H1 (cell line): ENCODE results near the gene TFAP2E. TPM values are rescaled to one million over a fixed set of nuclear protein-coding genes. Genes with fewer than 3 reads are reported as not detected.
A peak's percentile ranks its signal among the peaks of the same experiment; 100 is the strongest.

Source experiments
- ASH2L ChIP-seq: fragments of 200-600, 300-600 bp; sonication (generic); IDR thresholded peaks from one replicate; pipeline ENCODE4 v1.7.1; 2017; ENCODE audit warnings: low read length
- CBX5 ChIP-seq: fragments of 300-800, 300-1000 bp; sonication (generic); IDR thresholded peaks from 2 replicates; pipeline ENCODE4 v1.7.1; 2016; ENCODE audit warnings: antibody characterized with exemption, low read length, low read depth
- PHF8 ChIP-seq: fragments of 200-600 bp; sonication (generic); conservative IDR thresholded peaks from 2 replicates; pipeline ENCODE4 v1.7.1; 2012; ENCODE audit warnings: low read depth, mild to moderate bottlenecking, inconsistent platforms, low read length, moderate library complexity
- POU5F1 ChIP-seq: IDR thresholded peaks from 2 replicates; pipeline ENCODE4 v1.6.1; 2011; ENCODE audit warnings: low read depth, mild to moderate bottlenecking, low read length, moderate library complexity
- RAD21 ChIP-seq, 2 experiments: IDR thresholded peaks in 1 of 2; conservative IDR thresholded peaks in 1 of 2; 2 replicates each; pipeline ENCODE4 v1.6.1; 2011; ENCODE audit warnings: low read depth in 2 of 2, low read length in 2 of 2, improper control_type of control experiment in 1 of 2, inconsistent platforms in 1 of 2, mild to moderate bottlenecking in 1 of 2, moderate library complexity in 1 of 2
- polyA plus RNA-seq, 7 experiments: library from polyadenylated mRNA; depleted of rRNA in 3 of 7; stranded (reverse) in 5 of 7; unstranded in 2 of 7; fragments of >200 nt in 5 of 7; fragments of 200-250 nt in 2 of 7; gene quantifications; 1 replicate in 5 of 7; 2 replicates in 1 of 7; 4 replicates in 1 of 7; pipeline versions ENCODE4 v1.2.1 to v1.2.3, GENCODE V29; 2011 to 2013; ENCODE audit warnings: missing spikeins in 2 of 7, mixed read lengths in 2 of 7
- total RNA-seq: library from RNA; stranded (reverse); fragmentation: NEBNext Ultra II Directional; extraction: Animal tissue kit (Norgen Biotek cat#: 25700); gene quantifications from 2 replicates; pipeline ENCODE4 v1.2.1, GENCODE V29; 2021
- TF ChIP-seq, protein P1 (sequence below), 3 experiments: IDR thresholded peaks; 1 replicate in 2 of 3; 2 replicates in 1 of 3; pipeline versions ENCODE4 v1.5.1 to v1.6.1; 2011; ENCODE audit warnings: low read length in 3 of 3, mild to moderate bottlenecking in 3 of 3, inconsistent platforms in 2 of 3, low read depth in 1 of 3, moderate library complexity in 1 of 3; ENCODE audit not compliant: insufficient read depth in 1 of 3; ENCODE audit errors: control extremely low read depth in 1 of 3

The TFAP2E gene
- total and polyA plus RNA-seq, 2 of the 8 experiments (the other 6 are each of a cell fraction or from before 2014, with no cell fraction given): 0.24 to 0.50 TPM

DNA sequence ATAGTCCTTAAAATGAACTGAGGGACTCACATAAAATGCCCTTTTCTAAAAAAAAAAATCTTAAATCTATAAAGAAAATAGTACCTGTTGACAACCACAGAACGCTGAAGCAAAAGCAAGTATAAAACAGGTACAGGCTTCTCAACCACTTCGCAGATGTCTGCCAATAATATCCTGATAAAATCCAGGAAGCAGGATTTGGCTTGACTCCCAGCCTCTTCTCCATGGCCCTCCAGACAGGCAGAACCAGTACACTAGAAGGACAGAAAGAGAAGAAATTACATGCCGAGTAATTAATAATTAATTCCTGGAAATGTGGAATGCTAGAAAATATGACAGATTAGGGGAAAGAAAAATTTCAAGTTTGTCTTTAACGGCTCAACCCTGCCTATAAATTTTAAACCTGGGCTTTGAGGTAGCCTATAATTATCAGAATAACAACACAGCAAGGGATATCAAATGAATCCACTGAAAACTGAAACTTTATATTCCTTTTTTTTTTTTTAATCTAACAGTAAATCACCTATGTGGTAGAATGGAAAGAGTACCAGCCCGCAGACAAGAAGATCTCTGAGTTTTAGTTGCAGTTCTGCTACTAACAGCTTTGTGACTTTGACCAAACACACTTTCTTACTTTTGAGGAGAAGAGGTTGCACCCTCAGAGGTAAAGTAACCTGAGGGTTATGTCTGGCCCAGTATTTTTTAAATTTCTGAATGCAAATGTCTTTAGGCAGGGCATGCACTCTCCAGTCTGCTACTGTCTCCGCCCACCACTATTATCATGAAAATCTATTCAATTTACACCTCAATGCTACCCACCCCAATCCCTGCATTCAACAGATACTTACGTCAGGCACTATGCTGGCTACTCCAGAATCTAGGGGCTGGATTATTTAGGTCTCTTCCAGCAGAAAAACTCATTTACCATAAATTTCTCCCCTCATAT, 18.6 kb upstream of the TFAP2E start (continued):
- TF ChIP-seq, protein P1, sequence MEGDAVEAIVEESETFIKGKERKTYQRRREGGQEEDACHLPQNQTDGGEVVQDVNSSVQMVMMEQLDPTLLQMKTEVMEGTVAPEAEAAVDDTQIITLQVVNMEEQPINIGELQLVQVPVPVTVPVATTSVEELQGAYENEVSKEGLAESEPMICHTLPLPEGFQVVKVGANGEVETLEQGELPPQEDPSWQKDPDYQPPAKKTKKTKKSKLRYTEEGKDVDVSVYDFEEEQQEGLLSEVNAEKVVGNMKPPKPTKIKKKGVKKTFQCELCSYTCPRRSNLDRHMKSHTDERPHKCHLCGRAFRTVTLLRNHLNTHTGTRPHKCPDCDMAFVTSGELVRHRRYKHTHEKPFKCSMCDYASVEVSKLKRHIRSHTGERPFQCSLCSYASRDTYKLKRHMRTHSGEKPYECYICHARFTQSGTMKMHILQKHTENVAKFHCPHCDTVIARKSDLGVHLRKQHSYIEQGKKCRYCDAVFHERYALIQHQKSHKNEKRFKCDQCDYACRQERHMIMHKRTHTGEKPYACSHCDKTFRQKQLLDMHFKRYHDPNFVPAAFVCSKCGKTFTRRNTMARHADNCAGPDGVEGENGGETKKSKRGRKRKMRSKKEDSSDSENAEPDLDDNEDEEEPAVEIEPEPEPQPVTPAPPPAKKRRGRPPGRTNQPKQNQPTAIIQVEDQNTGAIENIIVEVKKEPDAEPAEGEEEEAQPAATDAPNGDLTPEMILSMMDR (IDR thresholded peaks at IDR 0.05; ENCODE audit: control extremely low read depth in 1 of 3, insufficient read depth in 1 of 3, low read depth in 1 of 3, low read length in 3 of 3): no peak
- TF ChIP-seq PHF8: no peak
- no peak for TF ChIP-seq RAD21 (IDR thresholded peaks at IDR 0.05 in 1 of 2, conservative IDR thresholded peaks at IDR 0.05 in 1 of 2; ENCODE audit: low read depth in 2 of 2, low read length in 2 of 2)
- TF ChIP-seq ASH2L: peak; percentile 49
- TF ChIP-seq POU5F1: peak; percentile 48; the same call in 1 of the 2 replicates
- no peak for TF ChIP-seq CBX5
- TF ChIP-seq, all 59 proteins: peak for 10
